Stimulated activated memory B cell treated with anti-CD40 and anti-IgM and Interleukin-4, amounts not matched to agents 10 μg/mL and 1 μg/mL and 100 μg/mL, for 72 hours (primary cell): ENCODE data around the gene BAHCC1.

Source experiments
- ATAC-seq: fragments of 150-1000 bp; cut with Tn5 transposase; 2 replicates; pipeline ENCODE4 v1.10.0; 2021
- H3K27ac Mint-ChIP-seq: one replicate; pipeline ENCODE4 v1.8.0; 2022; ENCODE audit warnings: mild to moderate bottlenecking, mixed read lengths
- H3K27me3 Mint-ChIP-seq: one replicate; pipeline ENCODE4 v1.8.0; 2022; ENCODE audit warnings: mixed read lengths
- H3K36me3 Mint-ChIP-seq: one replicate; pipeline ENCODE4 v1.8.0; 2022; ENCODE audit warnings: mixed read lengths
- H3K4me1 Mint-ChIP-seq: one replicate; pipeline ENCODE4 v1.8.0; 2022; ENCODE audit warnings: mixed read lengths
- H3K4me3 Mint-ChIP-seq: one replicate; pipeline ENCODE4 v1.8.0; 2022; ENCODE audit warnings: mild to moderate bottlenecking, moderate library complexity, mixed read lengths
- H3K9me3 Mint-ChIP-seq: one replicate; pipeline ENCODE4 v1.8.0; 2022; ENCODE audit warnings: mixed read lengths

Gene BAHCC1

GRCh38 chr17:81442791-81443190 is 47.5 kb downstream of the BAHCC1 start:
- H3K9me3 Mint-ChIP-seq = no peaks in the 10 kb centered on the region
- no peak overlapping the region for H3K4me3 Mint-ChIP-seq
- peaks cover 52% of the 10 kb centered on the region for H3K27me3 Mint-ChIP-seq
- ATAC-seq = no peak
- H3K27ac Mint-ChIP-seq = no peak overlapping the region
- no peaks in the 10 kb centered on the region for H3K36me3 Mint-ChIP-seq
- H3K4me1 Mint-ChIP-seq = peaks cover 12% of the 10 kb centered on the region

DNA sequence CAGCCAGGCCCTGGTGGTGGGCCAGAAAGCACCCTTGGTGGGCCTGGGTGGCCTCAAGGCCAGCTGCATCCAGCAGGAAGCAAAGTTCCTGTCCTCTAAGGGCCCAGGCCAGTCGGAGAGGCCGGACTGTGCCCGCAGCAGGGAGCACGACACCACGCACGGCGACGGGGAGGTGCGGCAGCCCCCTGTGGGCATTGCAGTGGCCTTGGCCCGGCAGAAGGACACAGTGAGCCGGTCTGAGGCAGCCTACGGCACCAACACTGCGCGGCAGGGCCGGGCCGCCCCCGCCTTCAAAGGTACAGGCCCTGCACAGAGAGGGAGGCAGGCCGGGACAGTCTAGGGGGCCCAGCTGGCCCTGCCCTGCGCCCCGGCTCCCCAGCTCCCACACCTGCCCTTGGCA is 48.0 kb downstream of the BAHCC1 start:
- Mint-ChIP-seq H3K36me3 (no peaks in the 10 kb centered on the region), H3K27ac (no peak overlapping the region), H3K4me3 (no peak overlapping the region), H3K4me1 (peaks cover 12% of the 10 kb centered on the region), H3K27me3 (peaks cover 47% of the 10 kb centered on the region), H3K9me3 (no peaks in the 10 kb centered on the region)
- ATAC-seq = no peak

DNA sequence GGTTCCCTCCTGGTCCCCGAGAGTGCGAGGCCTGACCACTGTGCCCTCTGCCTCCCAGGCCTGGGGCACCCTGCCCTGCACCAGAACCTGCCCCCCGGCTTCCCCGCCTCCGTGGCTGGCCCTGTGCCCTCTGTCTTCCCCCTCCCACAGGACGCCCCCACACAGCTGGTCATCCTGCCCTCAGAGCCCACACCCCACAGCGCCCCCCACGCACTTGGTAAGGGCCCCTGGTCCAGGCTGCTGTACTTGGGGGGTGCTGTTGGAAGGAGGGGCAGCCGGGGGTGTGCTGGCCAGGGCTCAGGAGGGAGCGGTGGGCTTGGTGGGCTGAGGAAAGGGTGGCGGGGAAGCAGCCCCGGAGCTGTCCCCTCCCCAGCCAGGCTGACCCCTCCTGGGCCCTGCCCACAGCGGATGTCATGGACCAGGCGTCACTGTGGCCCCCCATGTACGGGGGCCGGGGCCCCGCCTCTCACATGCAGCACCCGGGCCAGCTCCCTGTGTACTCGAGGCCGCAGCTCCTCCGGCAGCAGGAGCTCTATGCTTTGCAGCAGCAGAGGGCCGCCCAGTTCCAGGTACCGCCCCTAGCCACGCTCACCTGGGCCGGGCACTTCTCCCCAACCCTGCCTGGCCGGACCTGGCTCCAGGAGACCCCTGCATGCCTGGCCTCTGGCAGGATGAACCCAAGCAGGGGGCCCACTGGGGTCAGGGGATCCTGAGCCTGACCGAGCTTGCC is 49.5 kb downstream of the BAHCC1 start:
- Mint-ChIP-seq H3K36me3 (no peaks in the 10 kb centered on the region), H3K9me3 (no peaks in the 10 kb centered on the region), H3K27me3 (peaks cover 38% of the 10 kb centered on the region), H3K27ac (no peak overlapping the region), H3K4me1 (peaks cover 2% of the 10 kb centered on the region), H3K4me3 (no peak overlapping the region)
- no peak for ATAC-seq

GRCh38 chr17:81445642-81446503 is 50.6 kb downstream of the BAHCC1 start:
- H3K27ac Mint-ChIP-seq = no peak overlapping the region
- H3K27me3 Mint-ChIP-seq = peaks cover 38% of the 10 kb centered on the region
- H3K9me3 Mint-ChIP-seq = no peaks in the 10 kb centered on the region
- no peaks in the 10 kb centered on the region for H3K4me1 Mint-ChIP-seq
- no peak for ATAC-seq
- no peaks in the 10 kb centered on the region for H3K36me3 Mint-ChIP-seq
- H3K4me3 Mint-ChIP-seq = no peak overlapping the region

- Mint-ChIP-seq H3K27ac (no peak overlapping the region), H3K4me1 (no peaks in the 10 kb centered on the region), H3K4me3 (no peak overlapping the region), H3K27me3 (peaks cover 39% of the 10 kb centered on the region), H3K9me3 (no peaks in the 10 kb centered on the region), H3K36me3 (no peaks in the 10 kb centered on the region)
- no peak for ATAC-seq
These were observed 52.2 kb downstream of the BAHCC1 start for GRCh38 chr17:81447331-81447933.

- Mint-ChIP-seq H3K4me1 (peaks cover 6% of the 10 kb centered on the region), H3K4me3 (no peak overlapping the region), H3K27ac (no peak overlapping the region), H3K27me3 (peaks cover 49% of the 10 kb centered on the region), H3K36me3 (no peaks in the 10 kb centered on the region), H3K9me3 (no peaks in the 10 kb centered on the region)
- ATAC-seq = no peak
These were observed 53.2 kb downstream of the BAHCC1 start for GRCh38 chr17:81448442-81448841.

DNA sequence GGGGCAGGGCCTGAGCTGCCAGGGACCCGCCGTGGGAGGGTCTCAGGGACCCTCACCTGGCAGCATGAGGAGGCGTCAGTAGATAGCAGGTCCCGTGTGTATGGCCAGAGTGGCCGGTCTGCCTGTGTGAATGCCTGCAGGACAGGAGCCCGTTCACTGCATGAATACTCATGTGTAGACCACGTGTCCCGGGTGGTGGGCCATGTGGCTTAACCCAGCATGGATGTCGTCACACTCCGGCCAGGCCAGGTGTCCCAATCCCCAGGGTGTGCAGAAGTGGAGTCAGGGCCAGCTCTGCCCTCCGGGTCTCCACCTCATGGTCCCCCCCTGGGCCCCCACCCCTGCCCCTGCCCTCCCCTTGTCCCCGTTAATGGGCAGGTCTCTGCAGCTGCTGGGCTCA is 53.7 kb downstream of the BAHCC1 start:
- H3K4me3 Mint-ChIP-seq = no peak overlapping the region
- H3K27me3 Mint-ChIP-seq = peaks cover 55% of the 10 kb centered on the region
- H3K9me3 Mint-ChIP-seq = no peaks in the 10 kb centered on the region
- no peaks in the 10 kb centered on the region for H3K36me3 Mint-ChIP-seq
- no peak for ATAC-seq
- peaks cover 11% of the 10 kb centered on the region for H3K4me1 Mint-ChIP-seq
- H3K27ac Mint-ChIP-seq = no peak overlapping the region

- H3K9me3 Mint-ChIP-seq = no peaks in the 10 kb centered on the region
- no peak overlapping the region for H3K4me3 Mint-ChIP-seq
- H3K27me3 Mint-ChIP-seq = peaks cover 58% of the 10 kb centered on the region
- peaks cover 14% of the 10 kb centered on the region for H3K4me1 Mint-ChIP-seq
- ATAC-seq = no peak
- H3K36me3 Mint-ChIP-seq = no peaks in the 10 kb centered on the region
- H3K27ac Mint-ChIP-seq = no peak overlapping the region
These were observed 54.1 kb downstream of the BAHCC1 start for GRCh38 chr17:81449351-81449750.

DNA sequence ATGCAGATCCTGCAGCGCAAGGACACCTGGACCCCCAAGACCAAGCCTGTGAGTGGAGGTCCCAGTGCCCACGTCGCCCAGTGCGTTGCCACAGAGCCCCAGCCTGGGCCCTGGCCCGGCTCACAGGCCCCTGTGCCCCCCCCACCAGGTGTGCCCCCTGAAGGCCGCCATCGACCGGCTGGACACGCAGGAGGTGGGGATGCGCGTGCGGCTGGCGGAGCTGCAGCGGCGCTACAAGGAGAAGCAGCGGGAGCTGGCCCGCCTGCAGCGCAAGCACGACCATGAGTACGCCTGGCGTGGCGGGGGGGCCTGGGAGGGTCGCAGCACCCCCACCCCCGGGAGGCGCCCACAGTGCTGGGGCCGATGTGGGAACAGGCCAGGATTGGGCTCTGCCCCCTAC is 56.6 kb downstream of the BAHCC1 start:
- Mint-ChIP-seq H3K4me1 (peaks cover 14% of the 10 kb centered on the region), H3K9me3 (no peaks in the 10 kb centered on the region), H3K36me3 (no peaks in the 10 kb centered on the region), H3K4me3 (no peak overlapping the region), H3K27me3 (peaks cover 68% of the 10 kb centered on the region), H3K27ac (no peak overlapping the region)
- no peak for ATAC-seq

DNA sequence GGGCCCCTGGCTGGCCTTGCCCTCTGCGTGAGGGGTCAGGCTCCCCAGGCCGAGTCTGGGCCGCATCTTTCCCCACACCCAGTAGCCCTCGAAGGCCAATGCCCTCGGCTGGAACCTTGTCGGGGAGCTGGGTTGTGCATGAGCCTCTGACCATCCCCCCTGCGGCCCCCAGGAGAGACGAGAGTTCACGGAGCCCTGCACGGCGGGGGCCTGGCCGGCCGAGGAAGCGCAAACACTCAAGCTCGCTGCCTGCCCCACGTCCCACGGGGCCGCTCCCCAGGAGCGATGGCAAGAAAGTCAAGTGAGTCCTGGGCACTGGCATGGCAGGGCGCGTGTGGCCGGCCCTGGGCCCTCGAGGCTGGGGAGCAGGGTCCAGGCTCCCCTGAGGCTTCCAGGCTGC is 57.3 kb downstream of the BAHCC1 start:
- Mint-ChIP-seq H3K9me3 (no peaks in the 10 kb centered on the region), H3K4me1 (peaks cover 14% of the 10 kb centered on the region), H3K27me3 (peaks cover 74% of the 10 kb centered on the region), H3K4me3 (no peak overlapping the region), H3K27ac (no peak overlapping the region), H3K36me3 (no peaks in the 10 kb centered on the region)
- ATAC-seq = no peak

DNA sequence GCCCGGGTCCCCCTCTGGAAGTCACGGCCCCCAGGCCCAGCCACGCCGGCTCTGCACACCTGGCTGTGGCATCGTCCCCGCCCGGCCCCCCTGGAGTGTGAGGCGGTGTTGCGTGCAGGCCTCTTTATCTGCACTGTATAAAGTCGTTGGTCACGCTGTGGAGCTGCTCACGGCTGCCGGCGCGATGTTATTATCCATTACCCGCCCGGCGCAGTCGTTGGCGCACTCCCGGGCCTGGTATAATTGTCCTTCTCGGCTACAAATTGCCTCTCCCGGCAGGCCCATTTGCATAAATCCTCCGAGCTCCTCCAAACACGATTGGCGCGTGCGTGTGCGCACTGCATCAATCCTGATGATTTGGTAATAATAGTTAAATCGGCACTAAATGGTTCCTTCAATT is 57.8 kb downstream of the BAHCC1 start:
- Mint-ChIP-seq H3K27me3 (peaks cover 80% of the 10 kb centered on the region), H3K27ac (no peak overlapping the region), H3K36me3 (no peaks in the 10 kb centered on the region), H3K4me3 (no peak overlapping the region), H3K4me1 (peaks cover 14% of the 10 kb centered on the region), H3K9me3 (no peaks in the 10 kb centered on the region)
- ATAC-seq = no peak

DNA sequence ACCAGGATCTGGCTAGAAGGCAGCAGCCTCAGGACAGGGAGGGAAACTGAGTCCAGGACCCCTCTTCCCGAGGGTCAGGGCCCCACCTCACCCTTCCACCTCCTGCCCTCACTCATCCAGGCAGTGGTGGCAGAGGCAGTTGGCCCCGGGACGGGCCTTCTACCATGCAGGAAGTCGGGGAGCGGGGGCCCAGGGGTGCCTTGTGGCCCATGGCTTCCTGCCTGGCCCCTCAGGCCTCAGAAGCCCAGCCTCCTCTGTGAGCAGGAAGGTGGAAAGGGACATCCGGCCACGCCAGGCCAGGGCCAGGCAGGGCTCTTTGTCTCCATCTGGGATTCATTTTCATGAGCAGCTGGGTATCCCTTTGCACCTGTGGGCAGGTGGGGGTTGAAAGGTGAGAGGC is 58.5 kb downstream of the BAHCC1 start:
- ATAC-seq = no peak
- H3K27me3 Mint-ChIP-seq = peaks cover 86% of the 10 kb centered on the region
- H3K4me3 Mint-ChIP-seq = no peak overlapping the region
- no peaks in the 10 kb centered on the region for H3K36me3 Mint-ChIP-seq
- no peak overlapping the region for H3K27ac Mint-ChIP-seq
- no peaks in the 10 kb centered on the region for H3K9me3 Mint-ChIP-seq
- H3K4me1 Mint-ChIP-seq = peaks cover 14% of the 10 kb centered on the region

DNA sequence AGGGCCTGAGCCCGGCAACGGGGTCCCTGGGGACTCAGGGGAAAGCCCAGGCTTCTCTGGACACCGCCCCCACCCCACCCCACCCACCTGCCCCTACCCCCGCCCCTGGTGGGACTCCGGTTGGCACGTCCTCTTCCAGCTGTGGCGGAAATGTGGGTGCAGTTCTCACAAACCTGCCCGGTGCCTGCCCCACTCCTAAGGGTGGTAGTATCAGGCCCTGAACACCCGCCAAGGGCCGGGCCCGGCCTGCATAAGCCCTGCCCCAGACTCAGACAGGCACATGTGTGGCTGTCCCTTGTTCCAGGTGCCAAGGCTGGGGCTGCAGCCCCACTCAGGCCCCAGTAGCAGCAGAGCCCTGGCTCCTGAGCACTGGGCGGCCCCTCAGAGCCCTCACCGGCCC is 59.2 kb downstream of the BAHCC1 start:
- H3K4me1 Mint-ChIP-seq = peaks cover 14% of the 10 kb centered on the region

DNA sequence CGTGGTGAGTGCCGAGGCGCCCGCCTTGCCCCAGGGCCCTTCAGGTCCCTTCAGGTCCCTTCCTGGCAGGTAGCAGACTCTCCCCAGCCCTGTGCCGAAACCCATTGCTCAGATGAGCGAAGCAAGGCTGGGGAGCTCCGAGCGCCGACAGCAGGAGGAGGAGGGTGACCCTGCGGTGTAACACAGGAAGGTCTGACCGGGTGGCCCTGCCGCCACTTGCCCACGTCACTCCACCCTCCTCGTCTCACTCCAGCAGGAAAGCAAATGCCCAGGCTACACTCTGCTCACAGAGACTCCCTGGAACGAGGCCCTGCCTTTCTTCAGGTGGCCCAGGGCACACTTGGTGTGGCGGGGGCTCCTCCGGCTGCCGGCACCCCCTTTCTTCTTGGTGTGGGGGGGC is 60.1 kb downstream of the BAHCC1 start:
- Mint-ChIP-seq H3K9me3 (no peaks in the 10 kb centered on the region), H3K4me3 (no peak overlapping the region), H3K27ac (no peak overlapping the region), H3K27me3 (peaks cover 77% of the 10 kb centered on the region), H3K36me3 (no peaks in the 10 kb centered on the region), H3K4me1 (peaks cover 14% of the 10 kb centered on the region)
- ATAC-seq = no peak

More for the DNA sequence above, 59.2 kb downstream of the BAHCC1 start:
- H3K27me3 Mint-ChIP-seq = peaks cover 86% of the 10 kb centered on the region
- no peaks in the 10 kb centered on the region for H3K36me3 Mint-ChIP-seq
- H3K9me3 Mint-ChIP-seq = no peaks in the 10 kb centered on the region
- H3K4me3 Mint-ChIP-seq = no peak overlapping the region
- H3K27ac Mint-ChIP-seq = no peak overlapping the region
- no peak for ATAC-seq

DNA sequence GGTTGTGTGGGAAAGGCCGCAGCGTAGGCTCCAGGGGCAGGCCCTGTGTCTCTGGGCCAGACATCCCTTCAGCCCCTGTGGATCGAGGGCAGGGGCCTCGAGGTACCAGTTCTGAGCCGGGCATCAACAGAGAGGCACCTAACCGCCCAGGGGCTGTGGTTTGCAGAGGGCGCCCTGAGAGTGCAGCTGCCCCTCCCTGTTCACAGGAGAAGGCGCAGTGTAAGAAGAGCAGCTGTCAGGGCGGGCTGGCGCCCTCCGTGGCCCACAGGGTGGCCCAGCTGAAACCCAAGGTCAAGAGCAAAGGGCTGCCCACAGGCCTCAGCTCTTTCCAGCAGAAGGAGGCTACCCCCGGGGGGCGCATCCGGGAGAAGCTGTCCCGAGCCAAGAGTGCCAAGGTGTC is 60.8 kb downstream of the BAHCC1 start:
- Mint-ChIP-seq H3K36me3 (no peaks in the 10 kb centered on the region), H3K4me3 (no peak overlapping the region), H3K27me3 (peaks cover 71% of the 10 kb centered on the region), H3K27ac (no peak overlapping the region), H3K9me3 (no peaks in the 10 kb centered on the region), H3K4me1 (peaks cover 14% of the 10 kb centered on the region)
- no peak for ATAC-seq
